ENCODE results near the gene ANKS6. TPM values are rescaled to one million over a fixed set of nuclear protein-coding genes. Genes with fewer than 3 reads are reported as not detected.

ANKS6 gene
- total RNA-seq, 1 donor from 2014 or later, result 26.7 TPM

DNA sequence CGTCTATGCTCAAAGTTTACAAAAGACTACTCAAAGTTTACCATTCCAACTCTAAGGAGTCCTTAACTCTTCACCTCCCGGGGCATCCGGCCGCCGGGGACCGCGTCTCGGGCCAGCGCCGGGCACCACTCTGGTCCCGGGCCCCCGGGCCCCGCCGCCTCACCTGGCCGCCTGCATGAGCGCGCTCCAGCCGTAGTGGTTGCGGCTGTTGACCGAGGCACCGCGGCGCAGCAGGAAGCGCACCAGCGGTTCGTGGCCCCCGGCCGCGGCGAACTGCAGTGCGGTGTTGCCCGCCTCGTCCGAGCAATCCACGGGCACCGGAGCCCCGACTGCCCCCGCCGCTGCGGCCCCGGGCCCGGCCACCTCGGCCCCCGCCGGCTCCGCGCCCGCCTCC lies 388 bp downstream of the ANKS6 start:
- TF ChIP-seq, protein P1, sequence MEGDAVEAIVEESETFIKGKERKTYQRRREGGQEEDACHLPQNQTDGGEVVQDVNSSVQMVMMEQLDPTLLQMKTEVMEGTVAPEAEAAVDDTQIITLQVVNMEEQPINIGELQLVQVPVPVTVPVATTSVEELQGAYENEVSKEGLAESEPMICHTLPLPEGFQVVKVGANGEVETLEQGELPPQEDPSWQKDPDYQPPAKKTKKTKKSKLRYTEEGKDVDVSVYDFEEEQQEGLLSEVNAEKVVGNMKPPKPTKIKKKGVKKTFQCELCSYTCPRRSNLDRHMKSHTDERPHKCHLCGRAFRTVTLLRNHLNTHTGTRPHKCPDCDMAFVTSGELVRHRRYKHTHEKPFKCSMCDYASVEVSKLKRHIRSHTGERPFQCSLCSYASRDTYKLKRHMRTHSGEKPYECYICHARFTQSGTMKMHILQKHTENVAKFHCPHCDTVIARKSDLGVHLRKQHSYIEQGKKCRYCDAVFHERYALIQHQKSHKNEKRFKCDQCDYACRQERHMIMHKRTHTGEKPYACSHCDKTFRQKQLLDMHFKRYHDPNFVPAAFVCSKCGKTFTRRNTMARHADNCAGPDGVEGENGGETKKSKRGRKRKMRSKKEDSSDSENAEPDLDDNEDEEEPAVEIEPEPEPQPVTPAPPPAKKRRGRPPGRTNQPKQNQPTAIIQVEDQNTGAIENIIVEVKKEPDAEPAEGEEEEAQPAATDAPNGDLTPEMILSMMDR (IDR thresholded peaks at IDR 0.05), result no peak
- DNase-seq, result peak; percentile 77
- peak overlapping the region; percentile 71 for H3K27ac ChIP-seq
- peak overlapping the region; percentile 72 for H3K4me3 ChIP-seq
- peak; percentile 32 for ATAC-seq
- no peaks in the 10 kb centered on the region for H3K36me3 ChIP-seq
- no peaks in the 10 kb centered on the region for H3K27me3 ChIP-seq
- peaks cover 17% of the 10 kb centered on the region for H3K4me1 ChIP-seq
- H3K9me3 ChIP-seq, result no peaks in the 10 kb centered on the region
- intact Hi-C loops (cut with DNase I), result no loop called here

DNA sequence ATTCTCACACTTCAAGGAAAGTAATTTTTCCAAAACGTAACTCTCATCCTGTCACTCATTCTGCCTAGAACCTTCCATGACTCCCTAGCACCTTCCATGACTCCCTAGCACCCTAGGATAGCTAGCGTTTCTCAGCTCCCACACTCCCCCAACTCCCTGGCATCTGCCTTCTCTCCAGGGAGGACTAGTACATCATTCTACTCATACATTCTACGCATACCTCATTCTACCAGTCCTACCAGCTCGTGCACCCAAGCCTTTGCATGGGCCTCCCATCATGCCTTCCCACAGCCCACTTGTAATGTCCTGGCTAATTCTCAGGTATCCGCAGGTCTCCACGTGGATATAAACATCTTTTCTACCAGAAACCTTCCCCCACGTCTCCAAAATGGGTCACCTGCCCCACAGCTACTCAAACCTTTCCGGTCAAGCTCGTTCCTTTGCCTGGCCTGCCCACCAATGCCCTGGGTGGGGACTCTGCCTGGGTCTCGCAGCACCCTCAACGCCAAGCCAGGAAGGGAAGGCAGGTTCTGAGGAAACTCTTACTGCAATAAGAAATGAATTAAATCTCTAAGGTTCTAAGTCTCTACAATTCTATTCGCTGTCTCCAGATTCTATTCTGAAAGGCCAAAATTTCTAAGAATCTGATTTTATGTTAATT lies 930 bp downstream of the ANKS6 start:
- Histone ChIP-seq H3K9me3 (no peaks in the 10 kb centered on the region), H3K27ac (peak overlapping the region; percentile 71), H3K27me3 (no peaks in the 10 kb centered on the region), H3K4me3 (peak overlapping the region; percentile 72), H3K4me1 (peaks cover 21% of the 10 kb centered on the region), H3K36me3 (no peaks in the 10 kb centered on the region)
- no peak for ATAC-seq
- intact Hi-C loops (cut with DNase I), result no loop called here
- no peak for DNase-seq
- TF ChIP-seq, protein P1 (IDR thresholded peaks at IDR 0.05), result no peak

DNA sequence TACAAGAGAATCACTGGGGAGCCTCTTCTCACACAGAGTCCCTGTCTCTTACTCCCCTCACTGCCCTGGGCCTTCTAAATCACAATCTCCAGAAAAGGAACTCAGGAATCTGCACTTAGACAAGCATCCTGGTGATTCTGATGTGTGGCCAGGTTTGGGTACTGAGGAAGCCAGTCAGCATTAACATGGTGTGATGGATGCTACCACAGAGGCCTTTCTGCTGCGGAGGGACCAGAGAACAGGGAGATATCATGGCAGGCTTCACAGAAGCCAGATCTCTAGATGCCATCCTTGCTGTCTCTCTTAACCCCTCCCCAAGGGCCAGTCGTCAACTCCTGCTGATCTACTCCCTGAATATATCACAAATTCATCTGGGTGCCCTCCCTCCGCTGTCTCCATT lies 1.6 kb downstream of the ANKS6 start:
- intact Hi-C loops (cut with DNase I), result no loop called here
- ATAC-seq (no peak), DNase-seq (no peak)
- TF ChIP-seq, protein P1 (IDR thresholded peaks at IDR 0.05), result no peak
- H3K4me1 ChIP-seq, result peaks cover 21% of the 10 kb centered on the region
- H3K36me3 ChIP-seq, result peaks cover 3% of the 10 kb centered on the region
- no peak overlapping the region for H3K27ac ChIP-seq
- no peaks in the 10 kb centered on the region for H3K27me3 ChIP-seq
- H3K9me3 ChIP-seq, result no peaks in the 10 kb centered on the region
- peak overlapping the region; percentile 72 for H3K4me3 ChIP-seq

DNA sequence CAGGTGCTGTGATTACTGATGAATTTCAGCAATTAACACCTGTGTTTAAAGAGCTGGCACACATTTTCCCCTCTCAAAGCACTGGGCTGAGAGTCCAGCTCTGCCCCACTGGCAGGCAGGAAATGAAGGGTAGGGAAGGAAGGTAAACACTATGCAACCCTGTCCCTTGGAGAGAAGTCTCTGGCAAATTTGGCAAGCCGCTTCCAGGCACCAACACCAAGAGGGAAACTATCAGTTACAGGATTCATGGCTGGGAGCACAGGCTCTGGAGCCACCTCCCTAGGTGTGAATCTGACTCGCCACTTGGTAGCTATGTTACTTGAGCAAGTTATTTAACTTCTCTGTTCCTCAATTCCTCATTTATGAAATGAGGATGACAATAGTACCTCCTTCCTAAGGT lies 3.3 kb downstream of the ANKS6 start:
- no peak for DNase-seq
- H3K4me3 ChIP-seq, result no peak overlapping the region
- no peaks in the 10 kb centered on the region for H3K27me3 ChIP-seq
- peaks cover 21% of the 10 kb centered on the region for H3K4me1 ChIP-seq
- no peak overlapping the region for H3K27ac ChIP-seq
- no peak for ATAC-seq
- intact Hi-C loops (cut with DNase I), result no loop called here
- no peaks in the 10 kb centered on the region for H3K9me3 ChIP-seq
- H3K36me3 ChIP-seq, result peaks cover 6% of the 10 kb centered on the region
- TF ChIP-seq, protein P1 (IDR thresholded peaks at IDR 0.05), result no peak

DNA sequence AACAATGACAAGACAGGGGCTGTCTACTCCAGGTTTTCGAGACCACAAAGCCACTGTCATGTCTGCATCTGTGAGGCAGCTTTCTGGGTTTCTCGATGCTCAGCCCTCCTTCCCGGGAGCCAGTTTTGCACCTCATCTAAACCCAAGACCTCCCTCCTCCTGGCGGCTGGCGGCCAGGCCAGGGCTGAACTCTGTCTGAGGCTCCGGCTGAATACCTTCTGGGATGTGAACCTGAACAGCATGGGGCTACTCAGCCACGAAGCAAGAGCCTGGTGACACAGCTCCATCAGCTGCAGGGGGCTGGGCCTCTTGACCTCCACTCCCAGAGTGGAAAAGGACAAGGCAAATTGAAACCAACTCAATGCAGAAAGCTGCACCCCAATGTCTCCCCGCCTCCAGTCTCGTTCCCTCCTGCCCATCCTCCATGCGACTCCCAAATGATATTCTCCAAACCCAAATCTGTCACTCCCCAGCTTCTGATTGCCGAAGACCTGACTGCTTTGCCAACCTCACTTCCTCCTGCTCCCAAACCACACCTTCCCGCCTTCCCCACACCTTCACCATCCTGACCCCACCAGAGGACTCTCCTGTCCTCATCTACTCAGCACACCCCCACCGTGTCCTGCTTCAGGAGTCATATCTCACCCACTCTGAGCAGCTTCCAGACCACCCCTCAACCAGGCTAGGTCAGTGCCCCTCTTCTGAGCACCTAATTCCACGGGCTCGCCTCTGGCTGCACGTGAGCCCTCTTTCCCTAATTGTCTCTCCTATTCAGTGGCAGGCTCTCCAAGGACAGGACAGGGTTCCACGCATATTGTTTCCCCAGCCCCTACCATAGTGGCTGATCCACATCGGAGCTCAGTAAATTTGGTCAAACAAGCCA lies 4.5 kb downstream of the ANKS6 start:
- Histone ChIP-seq H3K4me1 (peaks cover 21% of the 10 kb centered on the region), H3K9me3 (no peaks in the 10 kb centered on the region), H3K4me3 (no peak overlapping the region), H3K27me3 (no peaks in the 10 kb centered on the region), H3K36me3 (peaks cover 6% of the 10 kb centered on the region), H3K27ac (peak overlapping the region; percentile 25)
- intact Hi-C loops (cut with DNase I), result no loop called here
- ATAC-seq (no peak), DNase-seq (no peak)
- TF ChIP-seq, protein P1 (IDR thresholded peaks at IDR 0.05), result no peak

All from upper lobe of right lung (tissue), 1 donor.